Nephron progenitor cell (in vitro differentiated cells): ENCODE measurements around the gene SPINK8.
"Not testable (repeated sequence)": the region's sequence is repeated elsewhere in the genome, so short reads cannot be mapped to it uniquely, and the experiment has no call there.

Experiments used
- DNase-seq: peaks from one replicate; pipeline ENCODE4 v3.0.0; 2021
- H3K27ac Mint-ChIP-seq: 2 replicates; pipeline ENCODE4 v1.8.0; 2021; ENCODE audit warnings: mild to moderate bottlenecking, moderate library complexity, mixed read lengths
- H3K27me3 Mint-ChIP-seq: 2 replicates; pipeline ENCODE4 v1.8.0; 2021; ENCODE audit warnings: mild to moderate bottlenecking, low read depth, mixed read lengths; ENCODE audit not compliant: poor library complexity
- H3K36me3 Mint-ChIP-seq: 2 replicates; pipeline ENCODE4 v1.8.0; 2021; ENCODE audit warnings: low read depth, mixed read lengths
- H3K4me1 Mint-ChIP-seq: 2 replicates; pipeline ENCODE4 v1.8.0; 2021; ENCODE audit warnings: mixed read lengths
- H3K4me3 Mint-ChIP-seq: 2 replicates; pipeline ENCODE4 v1.8.0; 2021; ENCODE audit warnings: mild to moderate bottlenecking, moderate library complexity, mixed read lengths
- H3K9me3 Mint-ChIP-seq: 2 replicates; pipeline ENCODE4 v1.8.0; 2021; ENCODE audit warnings: mild to moderate bottlenecking, moderate library complexity, mixed read lengths
- CTCF ChIP-seq: fragments of 200-600 bp; sonication (generic); IDR thresholded peaks from 2 replicates; pipeline ENCODE4 v1.5.0; 2021; ENCODE audit warnings: antibody characterized with exemption

Gene SPINK8

GRCh38 chr3:48276911-48277641, 56.4 kb downstream of the SPINK8 start:
- Mint-ChIP-seq H3K27me3 (peaks cover 3% of the 10 kb centered on the region), H3K27ac (no peak overlapping the region), H3K4me3 (no peak overlapping the region), H3K9me3 (peaks cover 11% of the 10 kb centered on the region), H3K36me3 (peaks cover 29% of the 10 kb centered on the region), H3K4me1 (peaks cover 18% of the 10 kb centered on the region)
- DNase-seq: no peak
- no peak for TF ChIP-seq CTCF

DNA sequence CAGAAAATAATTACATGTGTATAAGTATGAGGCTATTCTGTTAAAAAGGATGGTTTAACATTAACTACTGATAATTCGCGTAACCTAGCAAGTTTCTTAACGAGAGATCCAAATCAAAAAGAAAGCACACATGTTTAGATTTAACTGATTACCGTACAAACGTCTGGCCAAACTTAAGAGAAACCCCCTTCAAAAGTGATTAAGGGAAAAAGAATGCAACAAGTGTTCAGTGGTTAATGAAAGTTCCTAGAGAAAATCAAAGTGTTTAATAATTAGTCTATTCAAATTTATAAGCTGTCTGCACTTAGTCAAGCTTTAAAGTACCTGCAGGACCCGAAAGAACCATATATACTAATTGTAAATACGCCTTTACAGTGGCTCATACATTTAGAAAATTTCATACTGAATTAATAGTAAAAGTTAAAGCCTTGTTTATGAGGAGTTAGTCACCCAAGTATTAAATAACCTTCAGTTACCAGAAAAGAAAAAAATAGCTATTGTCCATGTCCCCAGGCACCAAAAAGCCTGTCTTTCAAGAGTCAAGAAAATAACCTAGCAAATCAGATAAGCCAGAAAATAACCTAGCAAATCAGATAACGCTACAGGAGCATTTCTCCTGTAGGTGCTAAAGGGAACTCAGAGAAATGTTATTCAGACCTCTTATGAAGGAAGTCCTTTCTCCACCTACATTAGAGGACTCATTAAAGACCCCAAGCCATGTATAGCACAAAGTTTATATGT, 58.0 kb downstream of the SPINK8 start:
- peaks cover 42% of the 10 kb centered on the region for H3K36me3 Mint-ChIP-seq
- TF ChIP-seq CTCF: no peak
- no peak overlapping the region for H3K4me3 Mint-ChIP-seq
- DNase-seq: no peak
- H3K27me3 Mint-ChIP-seq: peaks cover 3% of the 10 kb centered on the region
- H3K27ac Mint-ChIP-seq: no peak overlapping the region
- H3K4me1 Mint-ChIP-seq: peaks cover 12% of the 10 kb centered on the region
- H3K9me3 Mint-ChIP-seq: peaks cover 23% of the 10 kb centered on the region

DNA sequence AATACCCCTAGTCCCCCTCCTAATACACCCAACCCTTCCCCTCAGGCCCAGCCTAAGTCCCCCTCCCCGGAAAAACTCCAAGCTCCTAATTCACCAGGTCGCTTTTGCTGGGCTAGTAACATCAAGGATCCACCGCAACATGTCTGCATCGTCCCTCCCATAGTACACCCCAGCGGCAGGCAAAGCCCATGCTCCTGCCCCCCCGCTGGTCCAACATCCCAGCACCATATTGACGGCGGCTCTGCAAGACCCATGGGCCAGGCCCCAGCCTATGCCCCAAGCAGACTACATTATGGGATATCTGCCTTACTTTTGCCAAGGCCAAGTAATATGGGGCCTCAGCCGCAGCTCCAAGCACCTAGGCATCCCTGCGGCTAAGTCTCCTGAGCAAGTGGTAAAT, 59.0 kb downstream of the SPINK8 start:
- no peak for DNase-seq
- peaks cover 24% of the 10 kb centered on the region for H3K9me3 Mint-ChIP-seq
- H3K36me3 Mint-ChIP-seq: peaks cover 52% of the 10 kb centered on the region
- no peak overlapping the region for H3K4me3 Mint-ChIP-seq
- H3K4me1 Mint-ChIP-seq: peaks cover 17% of the 10 kb centered on the region
- TF ChIP-seq CTCF: no peak
- no peak overlapping the region for H3K27ac Mint-ChIP-seq
- H3K27me3 Mint-ChIP-seq: peaks cover 3% of the 10 kb centered on the region

GRCh38 chr3:48273594-48274211, 59.8 kb downstream of the SPINK8 start:
- H3K9me3 Mint-ChIP-seq: peaks cover 24% of the 10 kb centered on the region
- peak overlapping the region; percentile 57 for H3K27ac Mint-ChIP-seq
- DNase-seq: peak; percentile 60
- H3K36me3 Mint-ChIP-seq: peaks cover 59% of the 10 kb centered on the region
- peaks cover 24% of the 10 kb centered on the region for H3K4me1 Mint-ChIP-seq
- H3K4me3 Mint-ChIP-seq: no peak overlapping the region
- H3K27me3 Mint-ChIP-seq: peaks cover 3% of the 10 kb centered on the region
- TF ChIP-seq CTCF: peak; percentile 73

DNA sequence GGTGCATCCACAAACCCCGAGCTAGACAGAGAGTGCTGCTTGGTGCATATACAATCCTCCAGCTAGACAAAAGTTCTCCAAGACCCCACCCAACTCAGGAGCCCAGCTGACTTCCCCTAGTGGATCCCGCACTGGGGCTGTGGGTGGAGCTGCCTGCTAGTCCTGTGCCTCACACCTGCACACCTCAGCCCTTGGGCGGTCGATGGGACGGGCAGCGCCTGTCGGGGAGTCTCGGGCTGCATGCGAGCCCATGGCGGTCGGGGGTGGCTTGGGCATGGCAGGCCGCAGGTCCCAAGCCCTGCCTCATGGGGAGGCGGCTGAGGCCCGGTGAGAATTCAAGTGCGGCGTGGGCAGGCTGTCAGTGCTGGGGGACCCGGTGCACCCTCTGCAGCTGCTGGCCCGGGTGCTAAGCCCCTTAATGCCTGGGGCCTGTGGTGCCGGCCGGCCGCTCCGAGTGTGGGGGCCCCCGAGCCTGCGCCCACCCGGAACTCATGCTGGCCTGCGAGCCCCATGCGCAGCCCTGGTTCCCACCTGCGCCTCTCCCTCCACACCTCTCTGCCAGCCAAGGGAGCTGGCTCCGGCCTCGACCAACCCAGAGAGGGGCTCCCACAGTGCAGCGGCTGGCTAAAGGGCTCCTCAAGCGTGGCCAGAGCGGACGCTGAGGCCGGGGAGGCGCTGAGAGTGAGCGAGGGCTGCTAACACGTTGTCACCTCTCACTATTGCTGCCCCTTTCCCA, 61.5 kb downstream of the SPINK8 start:
- Mint-ChIP-seq H3K27ac (no peak overlapping the region), H3K27me3 (peaks cover 3% of the 10 kb centered on the region), H3K9me3 (peaks cover 24% of the 10 kb centered on the region), H3K4me3 (no peak overlapping the region), H3K36me3 (peaks cover 66% of the 10 kb centered on the region), H3K4me1 (peaks cover 31% of the 10 kb centered on the region)
- TF ChIP-seq CTCF: no peak
- DNase-seq: no peak

DNA sequence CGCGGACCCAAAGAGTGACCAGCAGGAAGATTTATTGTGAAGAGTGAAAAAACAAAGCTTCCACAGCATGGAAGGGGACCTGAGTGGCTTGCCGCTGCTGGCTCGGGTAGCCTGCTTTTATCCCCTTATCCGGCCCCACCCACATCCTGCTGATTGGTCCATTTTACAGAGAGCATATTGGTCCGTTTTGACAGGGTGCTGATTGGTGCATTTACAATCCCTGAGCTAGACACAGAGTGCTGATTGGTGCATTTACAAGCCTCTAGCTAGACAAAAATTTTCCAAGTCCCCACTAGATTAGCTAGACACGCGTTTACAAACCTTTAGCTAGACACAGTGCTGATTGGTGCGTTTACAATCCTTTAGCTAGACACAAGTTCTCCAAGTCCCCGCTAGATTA, 62.2 kb downstream of the SPINK8 start:
- H3K4me3 Mint-ChIP-seq, H3K27me3 Mint-ChIP-seq, DNase-seq, H3K27ac Mint-ChIP-seq: not testable (repeated sequence)
- Mint-ChIP-seq H3K36me3 (peaks cover 66% of the 10 kb centered on the region), H3K9me3 (peaks cover 24% of the 10 kb centered on the region), H3K4me1 (peaks cover 31% of the 10 kb centered on the region)
